ENCODE results near the gene STXBP1.

The STXBP1 gene

GRCh38 chr9:127721391-127721821 lies 109.3 kb downstream of the STXBP1 start:
- H3K4me3 ChIP-seq (ENCODE audit: low read depth, low read length), result no peak overlapping the region
- DNase-seq (ENCODE audit: low read depth), result no peak
- TF ChIP-seq CTCF (conservative IDR thresholded peaks at IDR 0.05; ENCODE audit: low read depth, low read length), result no peak

GRCh38 chr9:127722055-127722745 lies 110.1 kb downstream of the STXBP1 start:
- DNase-seq (ENCODE audit: low read depth), result no peak
- no peak overlapping the region for H3K4me3 ChIP-seq (ENCODE audit: low read depth, low read length)
- no peak for TF ChIP-seq CTCF (conservative IDR thresholded peaks at IDR 0.05; ENCODE audit: low read depth, low read length)

- H3K4me3 ChIP-seq (ENCODE audit: low read depth, low read length), result no peak overlapping the region
- no peak for DNase-seq (ENCODE audit: low read depth)
- no peak for TF ChIP-seq CTCF (conservative IDR thresholded peaks at IDR 0.05; ENCODE audit: low read depth, low read length)
These were observed 110.9 kb downstream of the STXBP1 start for GRCh38 chr9:127723013-127723412.

- peak; percentile 35 for DNase-seq (ENCODE audit: low read depth)
- TF ChIP-seq CTCF (conservative IDR thresholded peaks at IDR 0.05; ENCODE audit: low read depth, low read length), result no peak
- H3K4me3 ChIP-seq (ENCODE audit: low read depth, low read length), result no peak overlapping the region
These were observed 111.4 kb downstream of the STXBP1 start for GRCh38 chr9:127723444-127723843.

GRCh38 chr9:127724012-127724411 lies 111.9 kb downstream of the STXBP1 start:
- no peak for TF ChIP-seq CTCF (conservative IDR thresholded peaks at IDR 0.05; ENCODE audit: low read depth, low read length)
- DNase-seq (ENCODE audit: low read depth), result no peak
- H3K4me3 ChIP-seq (ENCODE audit: low read depth, low read length), result no peak overlapping the region

GRCh38 chr9:127726871-127727270 lies 114.8 kb downstream of the STXBP1 start:
- no peak for TF ChIP-seq CTCF (conservative IDR thresholded peaks at IDR 0.05; ENCODE audit: low read depth, low read length)
- no peak overlapping the region for H3K4me3 ChIP-seq (ENCODE audit: low read depth, low read length)
- DNase-seq (ENCODE audit: low read depth), result no peak

- DNase-seq (ENCODE audit: low read depth), result no peak
- no peak overlapping the region for H3K4me3 ChIP-seq (ENCODE audit: low read depth, low read length)
- no peak for TF ChIP-seq CTCF (conservative IDR thresholded peaks at IDR 0.05; ENCODE audit: low read depth, low read length)
These were observed 116.7 kb downstream of the STXBP1 start for GRCh38 chr9:127728808-127729207.
